ENCODE measurements around the gene ZNF697. TPM values are rescaled to one million over a fixed set of nuclear protein-coding genes. Genes with fewer than 3 reads are reported as not detected.
A peak's percentile ranks its signal among the peaks of the same experiment; 100 is the strongest.

Gene ZNF697
- total RNA-seq, 1 experiment from 2014 or later = 4.1 TPM

DNA sequence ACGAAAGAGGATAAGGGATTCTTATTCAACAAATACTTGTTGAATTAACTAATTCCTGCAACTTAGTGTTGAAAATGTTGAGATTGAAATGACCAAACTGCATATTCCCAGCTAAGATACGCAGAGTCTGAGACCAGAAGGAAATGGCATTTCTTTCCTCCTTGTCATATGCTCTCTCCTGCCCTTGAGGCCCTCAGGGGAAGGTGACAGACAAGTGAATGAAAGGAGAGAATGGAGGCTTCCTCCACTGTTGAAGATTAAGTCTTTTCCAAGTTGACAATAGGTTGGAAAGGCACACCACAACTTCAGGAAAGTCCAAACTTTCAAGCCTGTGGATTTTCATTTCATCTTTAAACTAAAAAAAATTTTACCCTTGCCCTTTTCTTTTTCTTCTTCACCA lies 3.1 kb upstream of the ZNF697 start:
- intact Hi-C loops (cut with micrococcal nuclease; ENCODE audit: unreplicated experiment) = no loop called here
- no TSS peak for BruUV-seq (replicated peaks)

DNA sequence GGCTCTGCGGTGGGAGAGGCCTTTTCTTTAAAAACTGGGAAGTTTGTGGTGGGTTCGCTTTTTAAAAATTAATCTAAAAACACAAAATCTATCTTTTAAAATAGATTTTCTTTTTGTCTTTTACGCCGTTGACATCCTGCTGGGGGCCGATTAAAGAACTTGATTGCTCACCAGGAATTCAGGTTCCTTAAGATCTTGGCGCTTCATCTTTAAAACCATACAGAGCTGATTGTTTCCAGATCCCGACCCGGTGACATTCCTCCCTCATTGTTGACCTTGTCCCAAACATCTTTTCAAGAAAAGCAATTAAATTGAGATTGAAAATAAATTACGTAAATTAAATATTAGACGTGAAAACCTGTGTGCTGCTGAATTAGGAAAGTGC lies 546 bp upstream of the ZNF697 start:
- POLR2A ChIA-PET (ENCODE audit: unreplicated experiment) = interaction anchor here (0.5 to 1.2 kb wide), 5 partner anchors 12 to 369 kb away, joined by 4 to 12 read pairs (median 6); no protein-coding TSS in a partner anchor

More for the DNA sequence above, 3.1 kb upstream of the ZNF697 start:
- no peak for DNase-seq
- no peaks in the 10 kb centered on the region for H4K20me1 ChIP-seq (ENCODE audit: insufficient read depth)
- ChIA-PET POLR2A (ENCODE audit: unreplicated experiment) (no interaction called here), CTCF (no interaction called here)
- H3K27ac ChIP-seq = no peak overlapping the region
- H3F3A ChIP-seq (ENCODE audit: insufficient read depth, low read depth) = peaks cover 3% of the 10 kb centered on the region; the same call in 1 of the 2 replicates
- TF ChIP-seq EZH2 (IDR thresholded peaks at IDR 0.05; ENCODE audit: low read depth) (no peak), CTCF (conservative IDR thresholded peaks at IDR 0.05) (no peak)
- peaks cover 18% of the 10 kb centered on the region for H3K4me1 ChIP-seq (replicated peaks; ENCODE audit: insufficient read depth)
- H3K36me3 ChIP-seq (ENCODE audit: low read depth) = no peaks in the 10 kb centered on the region
- no peak overlapping the region for H3K4me3 ChIP-seq
- H3K4me2 ChIP-seq = no peak overlapping the region
- H3K79me2 ChIP-seq (ENCODE audit: low read depth) = peaks cover 11% of the 10 kb centered on the region
- 0 out of 2 replicates have a peak, but pooled peaks cover 3% of the 10 kb centered on the region for H3K9me2 ChIP-seq (ENCODE audit: insufficient read depth)
- no peaks in the 10 kb centered on the region for H3K9me3 ChIP-seq (ENCODE audit: insufficient read depth, low read depth)
- no peaks in the 10 kb centered on the region for H3K27me3 ChIP-seq (ENCODE audit: insufficient read depth, low read depth)
- no peak overlapping the region for H2AFZ ChIP-seq

GRCh38 chr1:119647228-119647733 lies 785 bp downstream of the ZNF697 start:
- peak overlapping the region; percentile 98 for H2AFZ ChIP-seq
- 0 out of 2 replicates have a peak overlapping the region, but pooled peaks have one; percentile 43 for H3K27ac ChIP-seq
- POLR2A ChIA-PET (ENCODE audit: unreplicated experiment) = interaction anchor here (0.5 to 1.0 kb wide), 2 partner anchors 8 to 65 kb away, joined by 6 to 8 read pairs; partner anchors contain the start of gene PHGDH
- no peak for DNase-seq
- no peaks in the 10 kb centered on the region for H3K36me3 ChIP-seq (ENCODE audit: low read depth)
- 0 out of 2 replicates have a peak, but pooled peaks cover 3% of the 10 kb centered on the region for H3K9me2 ChIP-seq (ENCODE audit: insufficient read depth)
- peaks cover 11% of the 10 kb centered on the region for H3K79me2 ChIP-seq (ENCODE audit: low read depth)
- peaks cover 3% of the 10 kb centered on the region; the same call in 1 of the 2 replicates for H3F3A ChIP-seq (ENCODE audit: insufficient read depth, low read depth)
- intact Hi-C loops (cut with micrococcal nuclease; ENCODE audit: unreplicated experiment) = loop anchor here (5.0 kb wide), 1 partner anchor 40 kb away; no protein-coding TSS in a partner anchor
- BruUV-seq (replicated peaks) = no TSS peak
- peak overlapping the region; percentile 96 for H3K4me2 ChIP-seq
- H3K27me3 ChIP-seq (ENCODE audit: insufficient read depth, low read depth) = no peaks in the 10 kb centered on the region
- CTCF ChIA-PET = interaction anchor here (1.0 to 1.5 kb wide), 2 partner anchors 13 to 27 kb away, joined by 4 to 5 read pairs; no protein-coding TSS in a partner anchor
- peak overlapping the region; percentile 99 for H3K4me3 ChIP-seq
- TF ChIP-seq EZH2 (IDR thresholded peaks at IDR 0.05; ENCODE audit: low read depth) (no peak), CTCF (conservative IDR thresholded peaks at IDR 0.05) (no peak)
- no peaks in the 10 kb centered on the region for H3K9me3 ChIP-seq (ENCODE audit: insufficient read depth, low read depth)
- no peaks in the 10 kb centered on the region; the same call in 1 of the 2 replicates for H4K20me1 ChIP-seq (ENCODE audit: insufficient read depth)
- H3K4me1 ChIP-seq (replicated peaks; ENCODE audit: insufficient read depth) = peaks cover 26% of the 10 kb centered on the region

More for the DNA sequence above, 546 bp upstream of the ZNF697 start:
- H3K4me2 ChIP-seq = peak overlapping the region; percentile 96
- H4K20me1 ChIP-seq (ENCODE audit: insufficient read depth) = no peaks in the 10 kb centered on the region; the same call in 1 of the 2 replicates
- intact Hi-C loops (cut with micrococcal nuclease; ENCODE audit: unreplicated experiment) = loop anchor here (1.0 to 5.0 kb wide), 4 partner anchors 27 to 63 kb away; partner anchors contain the start of gene PHGDH
- H3K27me3 ChIP-seq (ENCODE audit: insufficient read depth, low read depth) = no peaks in the 10 kb centered on the region
- TF ChIP-seq EZH2 (IDR thresholded peaks at IDR 0.05; ENCODE audit: low read depth) (no peak), CTCF (conservative IDR thresholded peaks at IDR 0.05) (no peak)
- H2AFZ ChIP-seq = peak overlapping the region; percentile 98
- CTCF ChIA-PET = interaction anchor here (0.6 to 1.5 kb wide), 3 partner anchors 12 to 74 kb away, joined by 3 to 5 read pairs (median 5); no protein-coding TSS in a partner anchor
- H3K27ac ChIP-seq = peak overlapping the region; percentile 43
- peaks cover 3% of the 10 kb centered on the region; the same call in 1 of the 2 replicates for H3F3A ChIP-seq (ENCODE audit: insufficient read depth, low read depth)
- H3K36me3 ChIP-seq (ENCODE audit: low read depth) = no peaks in the 10 kb centered on the region
- H3K4me1 ChIP-seq (replicated peaks; ENCODE audit: insufficient read depth) = peaks cover 26% of the 10 kb centered on the region
- H3K4me3 ChIP-seq = peak overlapping the region; percentile 99
- 0 out of 2 replicates have a peak, but pooled peaks cover 3% of the 10 kb centered on the region for H3K9me2 ChIP-seq (ENCODE audit: insufficient read depth)
- BruUV-seq (replicated peaks) = TSS peak; percentile 88
- H3K79me2 ChIP-seq (ENCODE audit: low read depth) = peaks cover 11% of the 10 kb centered on the region
- peak in 1 of 2 experiments; percentile 10 for DNase-seq
- no peaks in the 10 kb centered on the region for H3K9me3 ChIP-seq (ENCODE audit: insufficient read depth, low read depth)
